Epithelial cell of esophagus (primary cell): ENCODE results near the gene FAM3B.

Experiments used
- DNase-seq: peaks from one replicate; pipeline ENCODE4 v3.0.0; 2010; ENCODE audit warnings: low read depth
- H3K4me3 ChIP-seq: 2 replicates; pipeline ENCODE4 v1.5.1; 2011; ENCODE audit warnings: mild to moderate bottlenecking, low read length, control low read depth
- TF ChIP-seq, protein P1 (sequence below): IDR thresholded peaks from 2 replicates; pipeline ENCODE4 v1.5.1; 2011; ENCODE audit warnings: low read depth, mild to moderate bottlenecking, low read length, control low read depth, inconsistent platforms; ENCODE audit not compliant: insufficient read depth; ENCODE audit errors: missing control alignments

The FAM3B gene

DNA sequence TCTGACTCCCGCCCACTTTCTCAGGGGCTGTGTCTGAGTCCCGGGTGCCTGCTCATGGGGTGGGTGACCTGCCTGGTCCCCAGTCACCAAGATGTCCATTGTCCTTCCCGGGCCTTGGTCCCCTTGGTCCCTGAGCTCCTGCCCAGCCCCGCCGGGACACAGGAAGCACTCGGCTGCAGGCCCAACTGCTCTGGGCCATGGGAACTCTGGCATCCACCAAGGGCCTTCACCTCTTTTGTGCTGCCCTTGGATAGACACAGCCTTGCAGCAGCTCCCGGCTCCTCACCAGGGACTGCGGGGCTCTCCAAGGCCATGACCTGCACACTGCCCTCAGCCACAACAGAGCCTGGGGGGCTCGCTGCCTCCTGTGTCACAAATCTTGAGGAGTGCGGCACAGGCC is 87.4 kb downstream of the FAM3B start:
- H3K4me3 ChIP-seq: no peak overlapping the region
- TF ChIP-seq, protein P1, sequence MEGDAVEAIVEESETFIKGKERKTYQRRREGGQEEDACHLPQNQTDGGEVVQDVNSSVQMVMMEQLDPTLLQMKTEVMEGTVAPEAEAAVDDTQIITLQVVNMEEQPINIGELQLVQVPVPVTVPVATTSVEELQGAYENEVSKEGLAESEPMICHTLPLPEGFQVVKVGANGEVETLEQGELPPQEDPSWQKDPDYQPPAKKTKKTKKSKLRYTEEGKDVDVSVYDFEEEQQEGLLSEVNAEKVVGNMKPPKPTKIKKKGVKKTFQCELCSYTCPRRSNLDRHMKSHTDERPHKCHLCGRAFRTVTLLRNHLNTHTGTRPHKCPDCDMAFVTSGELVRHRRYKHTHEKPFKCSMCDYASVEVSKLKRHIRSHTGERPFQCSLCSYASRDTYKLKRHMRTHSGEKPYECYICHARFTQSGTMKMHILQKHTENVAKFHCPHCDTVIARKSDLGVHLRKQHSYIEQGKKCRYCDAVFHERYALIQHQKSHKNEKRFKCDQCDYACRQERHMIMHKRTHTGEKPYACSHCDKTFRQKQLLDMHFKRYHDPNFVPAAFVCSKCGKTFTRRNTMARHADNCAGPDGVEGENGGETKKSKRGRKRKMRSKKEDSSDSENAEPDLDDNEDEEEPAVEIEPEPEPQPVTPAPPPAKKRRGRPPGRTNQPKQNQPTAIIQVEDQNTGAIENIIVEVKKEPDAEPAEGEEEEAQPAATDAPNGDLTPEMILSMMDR: no peak
- DNase-seq: no peak

DNA sequence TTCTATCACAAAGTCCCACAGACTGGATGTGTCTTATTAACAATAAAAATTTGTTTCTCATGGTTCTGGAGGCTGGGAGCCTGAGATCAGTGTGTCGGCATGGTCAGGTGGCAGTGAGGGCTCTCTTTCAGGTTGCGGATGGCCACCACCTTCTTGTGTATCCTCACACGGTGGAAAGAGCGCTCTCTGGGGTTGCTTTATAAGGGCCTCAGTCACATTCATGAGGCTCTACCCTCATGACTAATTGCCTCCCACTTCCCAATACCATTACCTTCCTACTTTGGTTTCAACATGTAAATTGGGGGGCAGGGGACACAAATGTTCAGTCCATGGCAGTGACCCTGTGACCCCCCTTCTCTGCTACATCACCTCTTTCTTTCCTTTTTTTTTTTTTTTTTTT is 88.7 kb downstream of the FAM3B start:
- TF ChIP-seq, protein P1: no peak
- no peak overlapping the region for H3K4me3 ChIP-seq
- no peak for DNase-seq

DNA sequence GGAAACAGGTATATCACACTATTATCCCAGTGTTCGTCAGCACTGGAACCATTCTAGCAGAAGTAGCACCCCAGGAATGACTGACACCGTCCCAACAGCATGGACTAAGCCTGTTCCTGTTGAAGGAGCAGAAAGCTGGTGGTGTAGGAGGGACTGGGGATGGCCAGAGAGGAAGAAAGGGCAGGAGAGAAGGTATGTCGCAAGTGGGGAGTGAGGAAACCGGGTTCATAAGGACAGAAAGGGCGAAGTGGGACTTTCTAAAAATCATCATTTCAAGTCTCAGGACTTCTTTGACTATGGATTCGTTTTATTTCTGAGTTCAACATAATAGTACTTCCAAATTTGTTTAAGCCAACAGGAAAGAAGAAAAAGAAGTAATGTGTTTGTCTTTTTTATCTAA is 89.7 kb downstream of the FAM3B start:
- no peak overlapping the region for H3K4me3 ChIP-seq
- DNase-seq: no peak
- TF ChIP-seq, protein P1: no peak
